ENCODE results near the gene FOXO6. TPM values are rescaled to one million over a fixed set of nuclear protein-coding genes. Genes with fewer than 3 reads are reported as not detected.

FOXO6 gene
- total and polyA plus RNA-seq, 9 of the 15 experiments (the other 6 are each of a cell fraction or from before 2014, with no cell fraction given) = 0.04 to 0.31 (median 0.12) TPM; not detected in 5

DNA sequence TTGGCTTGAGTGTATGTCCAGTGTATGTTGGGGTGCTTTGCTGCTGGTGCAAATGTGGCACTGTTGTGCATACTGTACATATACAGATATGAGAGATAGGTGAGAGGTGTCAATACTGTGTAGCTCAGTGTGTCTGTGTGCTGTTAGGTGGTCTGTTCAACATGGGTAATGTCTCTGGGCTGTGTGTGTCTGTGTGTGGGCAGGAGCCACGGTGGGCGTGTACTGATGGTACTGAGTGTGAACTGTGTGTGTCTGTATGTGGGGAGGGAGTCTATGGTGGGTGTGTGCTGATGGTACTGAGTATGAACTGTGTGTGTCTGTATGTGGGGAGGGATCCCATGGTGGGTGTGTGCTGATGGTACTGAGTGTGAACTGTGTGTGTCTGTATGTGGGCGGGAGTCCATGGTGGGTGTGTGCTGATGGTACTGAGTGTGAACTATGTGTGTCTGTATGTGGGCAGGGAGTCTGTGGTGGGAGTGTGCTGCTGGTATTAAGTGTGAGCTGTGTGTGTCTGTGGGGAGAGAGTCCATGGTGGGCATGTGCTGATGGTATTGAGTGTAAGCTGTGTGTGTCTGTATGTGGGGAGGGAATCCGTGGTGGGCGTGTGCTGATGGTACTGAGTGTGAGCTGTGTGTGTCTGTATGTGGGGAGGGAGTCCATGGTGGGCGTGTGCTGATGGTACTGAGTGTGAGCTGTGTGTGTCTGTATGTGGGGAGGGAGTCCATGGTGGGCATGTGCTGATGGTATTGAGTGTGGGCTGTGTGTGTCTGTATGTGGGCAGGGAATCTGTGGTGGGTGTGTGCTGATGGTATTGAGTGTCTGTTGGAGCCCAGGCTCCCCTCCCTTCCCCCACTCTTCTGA is 32.2 kb upstream of the FOXO6 start (continued):
- TF ChIP-seq ZNF592 (IDR thresholded peaks at IDR 0.05) (no peak), CAMTA2 (CRISPR knock-in tag; conservative IDR thresholded peaks at IDR 0.05) (no peak), ZNF830 (CRISPR knock-in tag; IDR thresholded peaks at IDR 0.05) (no peak), RBBP5 (IDR thresholded peaks at IDR 0.05; ENCODE audit: borderline replicate concordance, insufficient read depth, low read length, poor library complexity, severe bottlenecking) (no peak), GTF2A2 (tag; IDR thresholded peaks at IDR 0.05) (no peak)
- TF ChIP-seq, protein P1, sequence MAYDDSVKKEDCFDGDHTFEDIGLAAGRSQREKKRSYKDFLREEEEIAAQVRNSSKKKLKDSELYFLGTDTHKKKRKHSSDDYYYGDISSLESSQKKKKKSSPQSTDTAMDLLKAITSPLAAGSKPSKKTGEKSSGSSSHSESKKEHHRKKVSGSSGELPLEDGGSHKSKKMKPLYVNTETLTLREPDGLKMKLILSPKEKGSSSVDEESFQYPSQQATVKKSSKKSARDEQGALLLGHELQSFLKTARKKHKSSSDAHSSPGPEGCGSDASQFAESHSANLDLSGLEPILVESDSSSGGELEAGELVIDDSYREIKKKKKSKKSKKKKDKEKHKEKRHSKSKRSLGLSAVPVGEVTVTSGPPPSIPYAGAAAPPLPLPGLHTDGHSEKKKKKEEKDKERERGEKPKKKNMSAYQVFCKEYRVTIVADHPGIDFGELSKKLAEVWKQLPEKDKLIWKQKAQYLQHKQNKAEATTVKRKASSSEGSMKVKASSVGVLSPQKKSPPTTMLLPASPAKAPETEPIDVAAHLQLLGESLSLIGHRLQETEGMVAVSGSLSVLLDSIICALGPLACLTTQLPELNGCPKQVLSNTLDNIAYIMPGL (CRISPR knock-in tag; IDR thresholded peaks at IDR 0.05) = no peak

All from K562 (cell line).